Sigmoid colon (tissue), 3 donors: Measurements from ENCODE around the gene POU3F3.

Experiments
- POLR2A ChIP-seq, 2 donors: fragments of 450-650 bp; IDR thresholded peaks; one replicate each; pipeline ENCODE4 v1.6.1; 2016; ENCODE audit warnings: antibody characterized with exemption in 2 of 2, mild to moderate bottlenecking in 2 of 2, moderate library complexity in 2 of 2
- TF ChIP-seq, protein P1 (sequence below), 4 experiments: fragments of 450-650 bp in 3 of 4; fragments of 200-600 bp in 1 of 4; IDR thresholded peaks; one replicate each; pipeline ENCODE4 v1.5.1; 2016 to 2019; ENCODE audit warnings: antibody characterized with exemption in 4 of 4, mild to moderate bottlenecking in 3 of 4, moderate library complexity in 2 of 4

- TF ChIP-seq, protein P1, sequence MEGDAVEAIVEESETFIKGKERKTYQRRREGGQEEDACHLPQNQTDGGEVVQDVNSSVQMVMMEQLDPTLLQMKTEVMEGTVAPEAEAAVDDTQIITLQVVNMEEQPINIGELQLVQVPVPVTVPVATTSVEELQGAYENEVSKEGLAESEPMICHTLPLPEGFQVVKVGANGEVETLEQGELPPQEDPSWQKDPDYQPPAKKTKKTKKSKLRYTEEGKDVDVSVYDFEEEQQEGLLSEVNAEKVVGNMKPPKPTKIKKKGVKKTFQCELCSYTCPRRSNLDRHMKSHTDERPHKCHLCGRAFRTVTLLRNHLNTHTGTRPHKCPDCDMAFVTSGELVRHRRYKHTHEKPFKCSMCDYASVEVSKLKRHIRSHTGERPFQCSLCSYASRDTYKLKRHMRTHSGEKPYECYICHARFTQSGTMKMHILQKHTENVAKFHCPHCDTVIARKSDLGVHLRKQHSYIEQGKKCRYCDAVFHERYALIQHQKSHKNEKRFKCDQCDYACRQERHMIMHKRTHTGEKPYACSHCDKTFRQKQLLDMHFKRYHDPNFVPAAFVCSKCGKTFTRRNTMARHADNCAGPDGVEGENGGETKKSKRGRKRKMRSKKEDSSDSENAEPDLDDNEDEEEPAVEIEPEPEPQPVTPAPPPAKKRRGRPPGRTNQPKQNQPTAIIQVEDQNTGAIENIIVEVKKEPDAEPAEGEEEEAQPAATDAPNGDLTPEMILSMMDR (IDR thresholded peaks at IDR 0.05): no peak
- TF ChIP-seq POLR2A (IDR thresholded peaks at IDR 0.05): no peak
Observed at GRCh38 chr2:104840156-104840555, 13.8 kb upstream of the POU3F3 start.
